RWPE2 (cell line): ENCODE measurements around the gene CEP89.

Experiments
- ATAC-seq: fragments of 200-7000 bp; cut with Tn5 transposase; 3 replicates; pipeline ENCODE4 v1.9.1; 2021; ENCODE audit warnings: low read depth
- DNase-seq: peaks from one replicate; pipeline ENCODE4 v3.0.0-alpha.2; 2020; ENCODE audit warnings: low spot score
- H3K27ac ChIP-seq: fragments of 450-650 bp; 2 replicates; pipeline ENCODE4 v1.5.1; 2017; ENCODE audit warnings: mild to moderate bottlenecking; ENCODE audit not compliant: poor library complexity, severe bottlenecking
- H3K27me3 ChIP-seq: fragments of 250-450 bp; sonication (Bioruptor Pico); 2 replicates; pipeline ENCODE4 v1.5.1; 2021; ENCODE audit warnings: mild to moderate bottlenecking, moderate library complexity; ENCODE audit not compliant: insufficient read depth, poor library complexity, severe bottlenecking
- H3K36me3 ChIP-seq: fragments of 250-450 bp; sonication (Bioruptor Pico); 2 replicates; pipeline ENCODE4 v1.5.1; 2020; ENCODE audit warnings: low read depth, mild to moderate bottlenecking, moderate library complexity
- H3K4me1 ChIP-seq: fragments of 250-450 bp; sonication (Bioruptor Pico); 2 replicates; pipeline ENCODE4 v1.5.1; 2021; ENCODE audit warnings: mild to moderate bottlenecking, moderate library complexity; ENCODE audit not compliant: insufficient read depth, poor library complexity, severe bottlenecking
- H3K4me3 ChIP-seq: fragments of 250-450 bp; sonication (Bioruptor Pico); 2 replicates; pipeline ENCODE4 v1.5.1; 2021; ENCODE audit warnings: mild to moderate bottlenecking, moderate library complexity; ENCODE audit not compliant: severe bottlenecking
- H3K9me3 ChIP-seq: fragments of 250-450 bp; sonication (Bioruptor Pico); 2 replicates; pipeline ENCODE4 v1.5.1; 2021; ENCODE audit warnings: mild to moderate bottlenecking, moderate library complexity; ENCODE audit not compliant: severe bottlenecking
- TF ChIP-seq, protein P1 (sequence below): fragments of 450-650 bp; IDR thresholded peaks from one replicate; pipeline ENCODE4 v1.5.1; 2017; ENCODE audit warnings: mild to moderate bottlenecking, moderate library complexity; ENCODE audit not compliant: poor library complexity, severe bottlenecking

The CEP89 gene

DNA sequence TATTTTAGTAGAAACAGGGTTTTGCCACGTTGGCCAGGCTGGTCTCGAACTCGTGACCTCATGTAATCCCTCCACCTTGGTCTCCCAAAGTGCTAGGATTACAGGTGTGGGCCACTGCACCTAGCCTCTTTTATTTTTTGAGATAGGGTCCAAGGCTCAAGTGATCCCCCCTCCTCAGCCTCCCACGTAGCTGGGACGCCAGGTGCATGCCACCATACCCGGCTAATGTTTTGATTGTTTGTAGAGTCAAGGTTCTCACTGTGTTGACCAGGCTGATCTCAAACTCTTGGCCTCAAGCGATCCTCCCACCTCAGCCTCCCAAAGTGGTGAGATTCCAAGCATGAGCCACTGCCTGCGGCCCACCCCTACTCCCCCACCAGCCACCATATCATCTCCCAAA, 108.5 kb downstream of the CEP89 start:
- no peaks in the 10 kb centered on the region for H3K9me3 ChIP-seq
- TF ChIP-seq, protein P1, sequence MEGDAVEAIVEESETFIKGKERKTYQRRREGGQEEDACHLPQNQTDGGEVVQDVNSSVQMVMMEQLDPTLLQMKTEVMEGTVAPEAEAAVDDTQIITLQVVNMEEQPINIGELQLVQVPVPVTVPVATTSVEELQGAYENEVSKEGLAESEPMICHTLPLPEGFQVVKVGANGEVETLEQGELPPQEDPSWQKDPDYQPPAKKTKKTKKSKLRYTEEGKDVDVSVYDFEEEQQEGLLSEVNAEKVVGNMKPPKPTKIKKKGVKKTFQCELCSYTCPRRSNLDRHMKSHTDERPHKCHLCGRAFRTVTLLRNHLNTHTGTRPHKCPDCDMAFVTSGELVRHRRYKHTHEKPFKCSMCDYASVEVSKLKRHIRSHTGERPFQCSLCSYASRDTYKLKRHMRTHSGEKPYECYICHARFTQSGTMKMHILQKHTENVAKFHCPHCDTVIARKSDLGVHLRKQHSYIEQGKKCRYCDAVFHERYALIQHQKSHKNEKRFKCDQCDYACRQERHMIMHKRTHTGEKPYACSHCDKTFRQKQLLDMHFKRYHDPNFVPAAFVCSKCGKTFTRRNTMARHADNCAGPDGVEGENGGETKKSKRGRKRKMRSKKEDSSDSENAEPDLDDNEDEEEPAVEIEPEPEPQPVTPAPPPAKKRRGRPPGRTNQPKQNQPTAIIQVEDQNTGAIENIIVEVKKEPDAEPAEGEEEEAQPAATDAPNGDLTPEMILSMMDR, result no peak
- ATAC-seq (no peak), DNase-seq (no peak)
- H3K27ac ChIP-seq, result no peak overlapping the region
- no peaks in the 10 kb centered on the region for H3K27me3 ChIP-seq
- no peak overlapping the region for H3K4me3 ChIP-seq
- no peaks in the 10 kb centered on the region for H3K4me1 ChIP-seq
- no peaks in the 10 kb centered on the region for H3K36me3 ChIP-seq

DNA sequence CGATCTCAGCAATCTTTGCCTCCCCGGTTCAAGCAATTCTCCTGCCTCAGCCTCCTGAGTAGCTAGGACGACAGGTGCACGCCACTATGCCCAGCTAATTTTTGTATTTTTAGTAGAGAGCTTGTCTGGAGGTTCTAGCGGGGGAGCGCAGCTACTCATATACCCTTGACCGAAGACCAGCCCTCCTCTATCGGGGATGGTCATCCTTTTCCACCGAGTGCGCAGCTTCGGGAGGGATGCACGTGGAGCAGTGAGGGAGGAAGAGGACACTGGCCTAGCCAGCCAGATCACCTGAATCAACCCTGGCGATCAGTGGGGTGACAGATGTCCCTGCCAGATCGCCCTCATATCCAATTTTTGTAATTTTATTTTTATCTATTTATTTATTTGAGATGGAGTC, 109.0 kb downstream of the CEP89 start:
- DNase-seq (no peak), ATAC-seq (no peak)
- Histone ChIP-seq H3K27ac (no peak overlapping the region), H3K4me3 (no peak overlapping the region), H3K4me1 (no peaks in the 10 kb centered on the region), H3K36me3 (no peaks in the 10 kb centered on the region), H3K9me3 (no peaks in the 10 kb centered on the region), H3K27me3 (no peaks in the 10 kb centered on the region)
- TF ChIP-seq, protein P1, result no peak

DNA sequence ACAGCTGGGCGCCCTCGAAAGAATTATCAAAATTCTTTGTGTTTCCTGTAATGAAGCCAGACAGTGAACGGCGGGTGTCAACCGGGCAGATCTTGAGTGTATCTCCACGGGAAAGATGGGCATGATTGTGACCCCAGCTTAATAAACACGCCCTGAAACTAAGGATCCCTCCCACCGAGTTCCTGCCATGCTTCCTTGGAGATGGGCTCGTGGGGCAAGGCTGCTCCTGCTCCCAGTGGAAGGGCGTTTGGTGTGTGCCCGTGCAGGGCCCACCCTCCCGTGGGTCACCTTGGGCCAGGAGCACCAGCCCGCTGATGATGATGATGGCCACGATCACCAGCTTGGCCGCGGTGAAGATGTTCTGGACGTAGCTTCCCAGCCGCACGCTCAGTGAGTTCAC, 109.6 kb downstream of the CEP89 start:
- ATAC-seq (no peak), DNase-seq (no peak)
- H3K9me3 ChIP-seq, result no peaks in the 10 kb centered on the region
- H3K4me1 ChIP-seq, result no peaks in the 10 kb centered on the region
- TF ChIP-seq, protein P1, result no peak
- no peaks in the 10 kb centered on the region for H3K27me3 ChIP-seq
- H3K4me3 ChIP-seq, result no peak overlapping the region
- H3K27ac ChIP-seq, result no peak overlapping the region
- no peaks in the 10 kb centered on the region for H3K36me3 ChIP-seq

DNA sequence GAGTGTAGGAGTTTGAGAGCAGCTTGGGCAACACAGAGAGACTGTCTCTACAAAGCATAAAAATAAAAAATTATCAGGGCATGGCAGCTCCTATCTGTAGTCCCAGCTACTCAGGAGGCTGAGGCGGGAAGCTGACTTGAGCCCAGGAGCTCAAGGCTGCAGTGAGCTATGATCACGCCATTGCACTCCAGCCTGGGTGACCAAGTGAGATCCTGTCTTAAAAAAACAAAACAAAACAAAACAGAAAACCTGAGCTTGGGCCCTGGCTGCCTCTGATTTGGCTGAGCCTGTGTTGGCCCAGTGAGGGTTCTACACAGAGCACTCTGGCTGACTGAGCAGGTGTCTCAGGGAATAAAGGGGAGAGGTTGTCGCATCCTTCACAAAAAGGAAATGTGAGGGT, 110.2 kb downstream of the CEP89 start:
- Histone ChIP-seq H3K9me3 (no peaks in the 10 kb centered on the region), H3K4me1 (no peaks in the 10 kb centered on the region), H3K27ac (no peak overlapping the region), H3K36me3 (no peaks in the 10 kb centered on the region), H3K27me3 (no peaks in the 10 kb centered on the region), H3K4me3 (no peak overlapping the region)
- no peak for DNase-seq
- TF ChIP-seq, protein P1, result no peak
- no peak for ATAC-seq

DNA sequence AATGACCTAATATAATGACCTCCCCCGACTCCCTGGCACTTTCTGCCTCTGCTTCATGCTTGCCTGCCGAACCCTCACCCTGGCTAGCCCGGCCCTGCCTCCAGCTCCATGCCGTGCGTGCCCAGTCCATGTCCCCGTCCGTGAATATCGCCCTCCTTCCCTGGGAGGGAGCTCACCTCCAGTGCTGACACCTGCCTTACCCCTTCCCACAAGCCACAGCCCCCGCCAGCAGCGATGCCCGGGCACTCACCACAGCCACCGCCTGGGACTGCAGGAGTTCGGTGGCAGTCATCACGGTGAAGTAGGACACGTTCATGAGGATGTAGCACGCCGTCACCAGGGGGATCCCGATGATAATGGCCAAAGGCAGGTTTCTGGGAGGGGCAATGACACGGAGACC, 112.2 kb downstream of the CEP89 start:
- H3K9me3 ChIP-seq, result no peaks in the 10 kb centered on the region
- H3K4me1 ChIP-seq, result no peaks in the 10 kb centered on the region
- H3K27me3 ChIP-seq, result no peaks in the 10 kb centered on the region
- ATAC-seq (no peak), DNase-seq (no peak)
- TF ChIP-seq, protein P1, result no peak
- H3K27ac ChIP-seq, result no peak overlapping the region
- no peaks in the 10 kb centered on the region for H3K36me3 ChIP-seq
- H3K4me3 ChIP-seq, result no peak overlapping the region
